ENCODE results near the gene KAZN.

The KAZN gene

DNA sequence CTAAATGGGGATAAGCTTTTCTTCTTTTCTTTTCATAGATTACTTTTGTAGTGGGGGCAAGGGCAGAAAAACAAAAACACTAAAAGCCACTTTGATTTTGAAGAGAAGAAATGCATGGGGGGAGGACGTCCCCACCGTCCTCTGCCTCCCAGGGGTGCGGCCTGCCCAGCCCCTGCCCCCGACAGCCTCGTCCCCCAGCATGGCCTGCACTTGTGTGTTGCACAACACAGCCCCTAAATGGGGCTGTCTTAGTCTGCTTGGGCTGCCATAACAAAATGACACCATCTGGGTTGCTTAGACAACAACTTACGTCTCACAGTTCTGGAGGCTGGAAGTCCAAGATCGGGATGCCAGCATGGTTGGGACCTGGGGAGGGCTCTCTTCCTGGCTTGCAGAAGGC lies 497.8 kb downstream of the KAZN start:
- DNase-seq (ENCODE audit: low spot score): no peak

DNA sequence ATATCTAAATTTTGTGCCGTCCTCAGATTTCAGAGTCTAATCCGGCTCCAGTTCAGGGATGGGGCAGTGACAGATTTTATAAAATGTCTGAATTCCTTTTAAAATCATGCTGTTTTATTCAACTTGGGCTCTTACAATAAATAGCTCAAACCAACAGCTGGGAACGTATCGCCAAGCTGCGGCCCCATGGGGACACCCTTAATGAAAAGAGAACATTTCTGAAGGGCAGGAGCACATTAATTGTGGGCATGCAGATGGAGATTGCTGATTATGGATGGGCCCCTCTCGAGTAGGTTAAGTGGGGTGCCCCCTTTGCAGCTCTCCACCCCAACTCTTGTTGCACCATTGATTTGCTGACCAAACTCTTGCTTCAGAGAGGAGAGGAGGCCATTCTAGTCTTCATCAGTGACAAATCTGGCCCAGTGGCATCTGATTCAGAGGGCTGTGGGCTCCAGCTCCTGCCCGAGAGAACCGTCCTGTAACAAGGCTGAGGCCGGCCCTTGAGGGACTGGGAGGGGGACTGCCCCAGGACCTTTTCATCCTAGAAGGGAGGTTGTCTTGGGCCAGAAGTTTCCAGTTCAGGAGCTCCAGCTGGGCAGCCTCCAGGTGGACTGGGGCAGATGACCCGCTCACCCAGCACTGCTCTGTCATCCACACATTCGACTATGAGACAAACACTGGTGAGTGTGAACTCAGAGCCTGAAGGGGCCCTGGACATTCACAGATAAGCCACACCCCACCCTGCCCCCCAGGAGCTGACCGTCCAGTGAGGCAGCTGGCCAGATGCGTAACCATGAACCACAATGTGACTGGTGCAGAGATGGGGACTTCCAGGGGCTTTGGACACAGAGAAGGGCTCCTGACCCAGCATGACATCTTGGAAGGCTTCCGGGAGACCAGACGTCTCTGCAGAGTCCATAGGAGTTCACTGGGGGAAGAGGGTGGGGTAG lies 500.0 kb downstream of the KAZN start:
- DNase-seq (ENCODE audit: low spot score): no peak

DNA sequence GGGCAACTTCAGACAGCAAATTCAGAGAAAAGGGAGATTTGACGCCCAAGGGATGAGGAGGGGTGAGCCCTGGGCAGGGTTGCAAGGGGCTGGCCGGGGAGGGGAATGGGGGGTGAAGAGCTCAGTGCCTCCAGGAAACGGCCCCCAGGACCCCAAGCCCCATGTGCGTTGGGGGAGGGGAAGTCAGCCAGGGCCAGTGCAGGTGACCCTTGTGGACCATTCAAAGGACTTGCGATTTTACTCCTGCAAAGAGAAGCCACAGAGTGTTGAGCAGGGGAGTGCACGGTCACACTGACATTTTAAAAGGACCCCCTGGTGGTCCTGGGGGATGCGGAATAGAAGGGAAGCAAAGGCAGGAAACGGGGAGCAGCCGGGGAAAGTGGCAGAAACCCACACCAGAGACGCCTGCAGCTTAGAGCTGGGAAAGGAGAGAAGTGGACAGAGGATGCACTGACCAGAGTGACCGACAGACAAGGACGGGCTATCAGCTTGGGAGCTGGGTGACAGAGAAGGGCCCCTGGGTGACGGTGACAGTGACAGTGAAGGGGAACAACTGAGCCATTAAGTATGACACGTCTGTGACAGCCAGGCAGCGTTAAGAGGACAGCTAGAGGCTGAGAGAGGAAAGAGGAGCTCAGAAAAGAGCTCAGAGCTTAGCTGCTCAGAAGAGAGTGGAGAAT lies 501.1 kb downstream of the KAZN start:
- DNase-seq (ENCODE audit: low spot score): no peak

DNA sequence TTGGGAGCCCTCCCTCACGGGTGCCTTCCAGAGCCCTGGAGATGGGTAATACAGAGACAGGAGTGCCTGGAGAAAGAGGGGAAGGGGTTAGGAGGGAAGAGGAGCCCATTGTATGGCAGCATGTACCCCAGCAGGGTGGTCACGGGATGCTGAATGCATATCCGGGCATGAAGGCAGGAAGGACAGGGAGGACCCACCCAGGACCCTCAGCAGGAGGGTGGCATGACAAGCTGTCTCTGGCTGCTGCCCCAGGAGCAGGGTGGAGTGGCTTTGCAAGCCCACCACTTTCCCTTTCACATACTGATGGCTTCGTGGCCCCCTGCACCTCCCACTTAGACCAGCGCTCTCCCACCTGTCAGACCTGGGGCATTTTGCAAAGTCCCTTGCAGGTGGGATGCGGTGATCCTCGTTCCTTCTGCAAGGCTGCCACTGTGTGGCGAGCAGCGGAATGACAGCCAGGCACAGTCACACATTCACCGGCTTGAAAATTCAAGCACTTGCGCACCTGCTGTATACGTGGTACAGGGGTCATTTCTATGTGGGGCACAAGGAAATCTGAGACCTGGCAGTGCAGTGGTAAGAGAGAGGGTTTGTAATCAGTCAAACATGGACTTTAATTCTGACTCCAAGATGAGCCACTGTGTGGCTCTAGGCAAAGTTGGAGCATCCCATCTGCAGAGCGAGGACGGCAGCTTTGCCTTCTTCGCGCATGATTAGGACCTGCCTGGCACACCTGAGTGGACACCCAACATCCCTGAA lies 501.8 kb downstream of the KAZN start:
- peak; percentile 39 for DNase-seq (ENCODE audit: low spot score)

DNA sequence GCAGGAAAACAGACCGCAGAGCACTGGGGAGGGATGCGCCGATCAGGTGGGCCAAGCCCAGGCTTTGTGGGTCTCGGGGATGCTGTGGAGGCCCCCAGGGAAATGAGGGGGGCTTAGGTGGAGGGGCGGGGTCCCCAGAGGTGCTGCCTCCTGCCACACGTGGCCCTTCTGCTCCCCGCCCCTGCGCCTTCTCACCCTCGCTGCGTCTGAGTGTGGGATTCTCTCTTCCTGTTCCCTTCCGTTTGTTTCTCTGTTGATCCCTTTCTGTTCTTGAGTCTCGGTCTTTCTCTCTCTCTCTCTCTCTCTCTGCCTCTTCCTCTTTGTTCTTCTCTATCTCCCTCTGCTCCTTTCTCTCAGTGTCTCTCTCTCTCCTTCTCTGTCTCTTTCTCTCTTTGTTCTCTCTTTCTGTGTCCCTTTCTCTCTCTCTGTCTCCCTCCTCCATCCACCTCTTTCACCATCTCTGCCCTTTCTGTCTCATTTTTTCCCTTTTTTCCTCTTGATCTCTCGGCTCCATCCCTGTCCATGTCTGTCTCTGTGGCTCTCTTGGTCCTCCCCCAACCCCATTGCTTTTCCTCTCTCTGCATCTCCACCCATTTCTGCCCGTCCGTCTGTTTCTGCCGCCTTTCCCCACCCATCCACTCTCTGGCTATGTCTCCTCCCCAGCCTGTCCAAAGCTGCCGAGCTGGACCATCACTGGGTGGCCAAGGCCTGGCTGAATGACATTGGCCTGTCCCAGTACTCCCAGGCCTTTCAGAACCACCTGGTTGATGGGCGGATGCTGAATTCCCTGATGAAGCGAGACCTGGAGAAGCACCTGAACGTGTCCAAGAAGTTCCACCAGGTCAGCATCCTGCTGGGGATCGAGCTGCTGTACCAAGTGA lies 502.6 kb downstream of the KAZN start:
- DNase-seq (ENCODE audit: low spot score): no peak

DNA sequence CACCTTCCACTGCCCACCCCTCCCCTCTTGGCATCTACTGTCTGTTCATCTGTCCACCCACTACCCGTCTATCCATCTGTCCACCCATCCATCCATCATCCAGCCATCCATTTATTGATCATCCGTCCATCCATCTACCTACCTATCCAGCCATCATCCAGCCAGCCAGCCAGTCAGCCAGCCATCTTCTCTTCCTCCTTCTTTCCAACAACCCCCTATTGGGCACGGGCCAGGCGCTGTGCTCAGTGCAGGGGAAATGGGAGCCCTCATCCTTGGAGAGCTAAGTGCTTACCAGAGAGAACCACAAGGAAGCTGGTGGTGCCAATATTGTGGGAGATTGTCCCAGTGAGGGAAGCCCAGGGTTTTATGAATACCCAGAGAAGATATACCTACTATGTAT lies 503.3 kb downstream of the KAZN start:
- no peak for DNase-seq (ENCODE audit: low spot score)

DNA sequence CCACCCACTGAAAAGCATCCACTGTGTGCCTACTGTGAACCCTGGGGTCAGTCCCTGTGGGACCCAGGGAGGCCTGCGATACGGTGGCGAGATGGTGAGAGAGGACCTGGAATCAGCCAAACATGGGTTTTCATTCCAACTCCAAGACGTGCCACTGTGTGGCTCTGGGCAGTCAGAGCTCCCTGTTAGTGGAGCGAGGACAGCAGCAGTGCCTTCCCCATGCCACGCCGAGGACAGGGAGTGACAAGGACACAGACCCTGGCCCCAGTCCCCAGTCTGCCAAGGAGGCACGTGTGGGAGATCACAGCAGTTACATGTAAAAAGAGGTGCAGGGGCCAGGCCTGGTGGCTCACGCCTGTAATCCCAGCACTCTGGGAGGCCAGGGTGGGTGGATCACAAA lies 504.2 kb downstream of the KAZN start:
- DNase-seq (ENCODE audit: low spot score): no peak

DNA sequence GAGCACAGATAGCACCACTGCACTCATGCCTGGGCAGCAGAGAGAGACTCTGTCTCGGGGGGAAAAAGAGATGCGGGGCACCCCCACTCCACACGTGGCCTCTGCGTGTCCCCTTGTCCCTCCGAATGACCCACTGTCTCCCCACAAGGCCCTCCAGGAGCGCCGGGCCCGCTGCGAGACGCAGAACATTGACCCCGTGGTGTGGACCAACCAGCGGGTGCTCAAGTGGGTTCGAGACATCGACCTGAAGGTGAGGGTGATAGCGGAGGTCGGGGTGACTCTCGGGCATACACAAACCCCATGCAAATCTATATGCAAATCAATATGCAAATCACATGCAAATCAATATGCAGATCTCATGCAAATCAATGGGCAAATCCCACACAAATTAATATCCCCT lies 504.7 kb downstream of the KAZN start:
- no peak for DNase-seq (ENCODE audit: low spot score)

DNA sequence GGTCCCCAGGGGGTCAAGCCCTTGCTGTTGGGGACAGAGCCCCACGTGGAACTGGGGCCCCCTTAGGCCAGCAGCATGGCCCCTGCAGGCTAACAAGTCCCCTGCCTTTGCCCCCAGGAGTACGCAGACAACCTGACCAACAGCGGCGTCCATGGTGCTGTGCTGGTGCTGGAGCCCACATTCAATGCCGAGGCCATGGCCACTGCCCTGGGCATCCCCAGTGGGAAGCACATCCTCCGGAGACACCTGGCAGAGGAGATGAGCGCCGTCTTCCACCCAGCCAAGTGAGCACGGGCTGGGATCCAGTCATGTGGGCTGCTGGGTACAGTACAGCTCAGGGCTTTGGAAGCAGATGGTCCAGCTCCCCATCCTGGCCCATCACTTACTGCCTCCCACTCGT lies 505.4 kb downstream of the KAZN start:
- no peak for DNase-seq (ENCODE audit: low spot score)

DNA sequence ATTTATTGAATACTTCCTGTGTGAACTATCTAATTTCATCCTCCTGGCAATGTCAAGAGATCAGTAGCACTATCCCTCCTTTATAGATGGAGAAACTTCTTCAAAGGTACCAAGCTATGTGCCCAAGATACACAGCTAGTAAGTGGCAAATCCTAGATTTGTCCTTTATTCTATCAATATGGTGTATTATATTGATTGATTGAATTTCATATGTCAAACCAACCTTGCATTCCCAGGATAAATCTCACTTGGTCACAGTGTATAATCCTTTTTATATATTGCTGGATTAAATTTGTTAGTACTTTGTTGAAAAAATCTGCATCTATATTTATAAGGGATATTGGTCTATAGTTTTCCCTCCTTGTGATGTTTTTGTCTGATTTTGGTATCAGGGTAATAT lies 506.3 kb downstream of the KAZN start:
- DNase-seq (ENCODE audit: low spot score): no peak

DNA sequence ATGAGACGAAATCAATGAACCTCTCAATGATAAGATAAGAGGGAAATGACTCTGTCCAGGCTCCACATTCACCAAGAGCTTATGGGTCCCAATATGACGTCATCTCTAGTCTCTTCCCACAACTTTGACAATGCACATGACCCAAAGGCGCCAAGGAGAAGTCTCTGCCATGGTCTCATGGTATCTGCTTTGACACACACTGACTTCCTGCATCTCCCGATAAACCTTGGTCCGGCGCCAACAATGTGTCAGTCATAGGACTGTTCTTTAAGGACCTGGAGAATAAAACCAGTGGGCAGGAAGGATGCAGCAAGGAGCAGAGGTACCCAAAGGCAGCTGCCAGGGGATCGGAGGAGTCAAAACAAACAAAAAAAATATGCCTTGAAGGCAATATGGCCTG lies 508.1 kb downstream of the KAZN start:
- no peak for DNase-seq (ENCODE audit: low spot score)

DNA sequence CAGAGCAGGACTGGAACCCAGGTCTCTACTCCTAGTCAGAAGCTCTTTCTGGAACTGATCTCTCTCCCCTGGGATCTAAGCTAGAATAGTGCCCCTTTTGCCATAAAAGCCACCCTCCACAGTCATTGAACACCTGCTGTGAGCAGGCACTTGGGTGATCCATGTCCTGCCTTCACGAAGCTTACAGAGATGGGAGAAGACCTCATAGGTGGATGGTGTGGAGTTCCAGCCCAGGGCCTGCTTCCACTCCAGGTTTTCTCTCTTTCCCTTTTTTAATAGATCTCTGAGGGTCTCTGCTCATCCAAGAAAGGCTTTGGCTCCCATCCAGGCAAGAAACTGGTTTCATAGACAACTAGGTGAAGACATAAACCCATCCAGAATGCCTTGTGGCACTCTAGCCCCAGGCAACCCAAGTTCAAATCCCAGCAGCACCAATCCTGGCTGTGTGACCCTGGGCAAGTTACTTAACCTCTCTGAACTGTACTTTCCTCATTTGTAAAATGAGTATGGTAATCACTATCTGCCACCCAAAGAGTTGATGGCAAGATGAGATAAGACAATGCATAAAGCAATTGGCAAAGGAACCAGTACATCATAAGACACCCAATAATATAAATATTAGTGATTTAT lies 508.7 kb downstream of the KAZN start:
- DNase-seq (ENCODE audit: low spot score): no peak

DNA sequence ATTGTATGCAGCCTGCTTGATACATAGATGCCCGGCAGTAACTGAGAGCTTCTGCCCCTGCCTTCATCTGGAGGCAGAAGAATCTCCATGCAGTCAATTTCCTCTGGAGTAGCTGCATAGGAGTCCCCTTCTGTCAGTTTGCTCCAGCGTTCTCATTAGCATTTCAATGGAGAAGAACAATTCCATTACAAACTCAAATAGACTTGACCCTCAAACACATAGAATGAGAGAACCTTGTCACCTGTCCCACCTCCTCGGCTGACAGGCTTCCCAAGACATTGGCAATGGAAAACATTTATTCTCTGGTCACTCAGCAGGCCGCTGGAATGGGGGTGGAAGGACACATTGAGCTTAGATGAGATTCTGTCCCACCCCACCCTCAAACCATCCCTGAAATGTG lies 509.4 kb downstream of the KAZN start:
- DNase-seq (ENCODE audit: low spot score): no peak

DNA sequence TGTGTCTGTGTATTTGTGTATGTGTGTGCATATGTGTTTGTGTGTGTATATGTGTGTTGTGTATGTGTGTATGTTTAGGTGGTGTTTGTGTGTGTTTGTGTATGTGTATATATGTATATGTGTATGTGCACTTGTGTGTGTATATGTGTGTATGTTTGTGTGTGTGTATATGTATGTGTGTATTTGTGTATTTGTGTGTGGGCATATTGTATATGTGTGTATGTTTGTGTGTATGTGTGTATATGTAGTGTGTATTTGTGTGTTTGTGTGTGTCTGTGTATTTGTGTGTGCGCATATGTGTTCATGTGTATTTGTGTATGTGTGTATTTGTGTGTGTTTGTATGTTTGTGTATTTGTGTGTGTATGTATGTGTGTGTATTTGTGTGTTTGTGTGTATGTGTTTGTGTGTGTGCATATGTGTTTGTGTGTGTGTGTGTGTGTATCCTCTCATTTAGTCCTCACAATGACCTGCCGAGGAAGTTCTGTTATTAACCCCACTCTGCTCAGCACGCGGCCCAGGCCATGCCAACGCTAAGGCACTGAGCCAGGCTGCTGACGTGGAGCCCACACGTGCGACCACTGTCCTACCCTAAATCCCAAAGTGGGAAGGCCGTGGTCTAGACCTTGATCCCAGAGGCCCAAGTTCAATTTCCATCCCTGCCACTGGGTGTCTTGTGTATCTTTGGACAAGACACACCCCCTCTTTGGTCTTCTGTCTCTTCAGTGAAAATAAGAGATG lies 511.8 kb downstream of the KAZN start:
- no peak for DNase-seq (ENCODE audit: low spot score)

DNA sequence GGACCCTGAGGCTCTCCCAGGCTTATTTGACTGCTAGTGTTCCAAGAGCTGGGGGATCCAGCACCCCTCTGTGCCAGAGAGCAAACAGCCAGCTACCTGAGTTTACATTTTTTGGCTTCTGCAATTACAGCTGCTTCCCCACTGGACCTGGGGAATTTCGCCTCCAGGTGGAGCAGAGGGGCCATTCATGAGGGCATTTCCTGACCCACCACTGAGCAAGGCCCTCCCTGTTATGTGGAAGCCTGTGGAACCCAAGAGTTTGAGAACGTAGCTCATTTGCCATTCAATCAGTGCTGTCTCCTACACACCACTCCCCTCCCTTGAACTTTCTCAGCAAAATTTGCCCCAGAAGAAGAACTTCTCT lies 512.4 kb downstream of the KAZN start:
- DNase-seq (ENCODE audit: low spot score): no peak

DNA sequence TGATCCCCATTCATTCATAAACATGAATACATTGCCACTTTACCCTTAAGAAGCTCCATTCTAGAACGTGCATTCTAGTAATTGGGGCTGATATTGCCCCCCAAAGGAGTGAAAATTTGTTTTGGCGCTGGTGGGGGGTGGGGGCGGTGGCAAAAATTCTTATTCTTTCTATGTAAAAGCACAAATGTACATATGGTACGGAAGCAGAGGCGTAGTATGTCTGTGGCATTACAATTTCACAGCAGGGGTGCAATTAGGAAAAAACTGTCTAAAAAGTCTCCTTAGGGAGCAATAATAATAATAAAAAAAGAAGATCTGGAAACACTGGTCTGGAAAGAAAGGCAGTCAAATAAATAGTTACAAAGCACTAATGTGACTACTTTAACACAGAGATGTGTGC lies 514.7 kb downstream of the KAZN start:
- DNase-seq (ENCODE audit: low spot score): no peak

DNA sequence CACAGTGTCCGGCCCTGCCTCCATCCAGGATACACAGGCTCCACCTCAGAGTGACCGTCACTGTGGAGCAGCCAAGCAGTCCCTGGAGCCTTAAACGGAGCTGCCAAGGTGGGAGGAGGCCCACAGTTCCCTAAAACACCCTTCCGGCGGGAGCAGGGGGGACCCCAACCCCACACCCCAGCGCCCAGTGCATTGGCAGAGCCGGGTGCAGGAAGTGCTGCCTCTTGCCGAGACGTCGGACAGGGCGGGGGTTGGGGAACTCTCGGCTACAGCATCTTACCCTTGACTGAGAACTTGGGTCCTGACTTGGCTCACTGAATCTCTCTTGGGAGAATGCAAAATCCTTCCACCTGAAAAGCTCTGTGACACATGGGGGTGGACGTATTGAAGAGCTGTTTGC lies 516.4 kb downstream of the KAZN start:
- DNase-seq (ENCODE audit: low spot score): no peak

DNA sequence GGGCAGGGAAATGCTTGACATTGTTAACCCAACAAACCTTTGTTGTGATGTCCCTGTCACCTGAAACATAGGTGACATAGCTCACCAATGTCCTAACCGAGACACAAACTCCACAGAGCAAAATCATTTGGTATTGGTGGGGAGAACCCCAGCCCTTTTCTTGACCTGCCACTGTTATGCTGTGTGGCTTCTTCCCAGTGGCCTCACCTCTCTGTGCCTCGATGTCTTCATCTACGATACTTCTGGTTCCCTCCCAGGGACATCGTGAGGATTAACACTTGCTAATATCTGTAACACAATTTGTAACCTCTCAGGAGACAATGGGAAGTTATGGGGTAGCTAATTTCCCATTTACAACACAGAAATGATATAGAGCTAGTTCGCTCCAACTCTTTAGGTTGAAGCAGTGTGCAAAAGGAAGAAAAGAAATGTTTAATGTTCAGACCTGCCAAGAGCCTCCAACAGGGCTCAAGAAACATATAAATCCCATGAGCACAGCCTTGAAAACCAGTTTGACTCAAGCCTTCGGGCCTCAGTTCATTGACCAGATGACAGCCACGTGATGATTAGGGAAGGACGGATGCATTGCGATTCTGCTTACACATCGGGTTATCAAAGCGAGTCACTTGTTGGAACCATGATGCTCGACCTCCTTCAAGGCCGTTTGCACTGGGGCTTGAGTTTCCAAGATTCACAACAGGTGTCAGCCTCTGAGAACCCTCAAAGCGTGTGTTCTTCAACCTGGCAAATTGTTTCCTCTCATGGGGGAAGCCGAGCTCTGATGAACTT lies 517.3 kb downstream of the KAZN start:
- DNase-seq (ENCODE audit: low spot score): no peak

DNA sequence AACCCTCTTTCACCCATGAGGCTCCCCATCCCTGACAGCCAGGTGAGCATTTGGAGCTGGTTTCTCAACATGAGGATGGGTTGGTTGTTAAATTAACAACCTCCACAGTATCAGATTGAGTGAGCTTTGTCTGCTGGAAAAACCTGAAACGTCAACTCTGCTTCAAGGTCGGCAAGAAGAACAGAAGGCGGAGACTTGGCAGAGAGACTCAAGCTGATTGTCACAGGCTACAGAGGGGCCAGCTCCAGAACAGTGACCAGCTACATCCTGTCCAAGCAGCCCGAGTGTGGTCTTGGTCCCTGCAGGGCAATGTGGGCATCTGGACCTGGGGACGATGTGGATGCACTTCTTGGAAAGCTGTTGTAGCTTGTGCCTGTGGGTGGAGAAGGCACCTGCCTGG lies 518.5 kb downstream of the KAZN start:
- DNase-seq (ENCODE audit: low spot score): no peak
